Suprapubic skin (tissue), 4 donors: Measurements from ENCODE around the gene C1QTNF8.

ENCODE experiments used
- CTCF ChIP-seq, 2 donors: fragments of 200-600 bp in 1 of 2; fragments of 450-650 bp in 1 of 2; sonication (generic) in 1 of 2; IDR thresholded peaks; one replicate each; pipeline ENCODE4 v1.5.1; 2016 to 2019; ENCODE audit warnings: antibody characterized with exemption in 2 of 2, mild to moderate bottlenecking in 1 of 2, moderate library complexity in 1 of 2
- POLR2A ChIP-seq, 2 donors: fragments of 450-650 bp; IDR thresholded peaks; one replicate each; pipeline ENCODE4 v1.6.1; 2017; ENCODE audit warnings: antibody characterized with exemption in 2 of 2, mild to moderate bottlenecking in 2 of 2, moderate library complexity in 2 of 2
- POLR2AphosphoS5 ChIP-seq, 3 donors: sonication (generic); formaldehyde crosslinking; IDR thresholded peaks; one replicate each; pipeline ENCODE4 v1.6.1; 2017; ENCODE audit warnings: antibody characterized with exemption in 3 of 3

GRCh38 chr16:1137604-1138003 is 41.6 kb upstream of the C1QTNF8 start:
- TF ChIP-seq POLR2A (IDR thresholded peaks at IDR 0.05) (no peak), CTCF (IDR thresholded peaks at IDR 0.05) (no peak), POLR2AphosphoS5 (IDR thresholded peaks at IDR 0.05) (no peak)
